Keratinocyte (primary cell): ENCODE results near the gene CA11. TPM values are rescaled to one million over a fixed set of nuclear protein-coding genes. Genes with fewer than 3 reads are reported as not detected.
A peak's percentile ranks its signal among the peaks of the same experiment; 100 is the strongest.

Experiments used
- DNase-seq: peaks from one replicate; pipeline ENCODE4 v3.0.0-alpha.2; 2011; ENCODE audit warnings: low read depth, missing footprints, low spot score
- FAIRE-seq: peaks from 2 replicates; lab custom pipeline; 2011; peaks lifted over from hg19 to GRCh38; lab: Jason Lieb, UNC
- H2AFZ ChIP-seq: 2 replicates; pipeline ENCODE4 v1.6.0; 2012; ENCODE audit warnings: low read length, control low read depth, inconsistent platforms; ENCODE audit not compliant: control insufficient read depth
- H3K27ac ChIP-seq: 2 replicates; pipeline ENCODE4 v1.5.1; 2011; ENCODE audit warnings: low read length; ENCODE audit not compliant: control insufficient read depth, insufficient read depth
- H3K27me3 ChIP-seq: 3 replicates; pipeline ENCODE4 v1.6.0; 2011; ENCODE audit warnings: low read length; ENCODE audit not compliant: control insufficient read depth, insufficient read depth; ENCODE audit errors: extremely low read depth
- H3K36me3 ChIP-seq, 2 experiments: 2 replicates in 1 of 2; 3 replicates in 1 of 2; pipeline ENCODE4 v1.5.1; 2011; ENCODE audit warnings: low read length in 2 of 2, mild to moderate bottlenecking in 1 of 2; ENCODE audit not compliant: control insufficient read depth in 2 of 2, insufficient read depth in 2 of 2; ENCODE audit errors: extremely low read depth in 1 of 2
- H3K4me1 ChIP-seq: 3 replicates; pipeline ENCODE4 v1.5.1; 2011; ENCODE audit warnings: low read length; ENCODE audit not compliant: control insufficient read depth, insufficient read depth; ENCODE audit errors: extremely low read depth
- H3K4me2 ChIP-seq: 3 replicates; pipeline ENCODE4 v1.6.0; 2011; ENCODE audit warnings: low read depth, low read length; ENCODE audit not compliant: control insufficient read depth, insufficient read depth; ENCODE audit errors: extremely low read depth
- H3K4me3 ChIP-seq, 3 experiments: fragments of 200-600 bp in 1 of 3; sonication (generic) in 1 of 3; 2 replicates in 2 of 3; 3 replicates in 1 of 3; pipeline ENCODE4 v1.5.1; 2011 to 2016; ENCODE audit warnings: low read length in 3 of 3, mild to moderate bottlenecking in 3 of 3, control low read depth in 2 of 3, inconsistent platforms in 1 of 3, low read depth in 1 of 3, mixed read lengths in 1 of 3, mixed run types in 1 of 3, moderate library complexity in 1 of 3; ENCODE audit not compliant: control insufficient read depth in 2 of 3, insufficient read depth in 2 of 3; ENCODE audit errors: extremely low read depth in 1 of 3
- H3K79me2 ChIP-seq: 2 replicates; pipeline ENCODE4 v1.6.0; 2012; ENCODE audit warnings: low read length; ENCODE audit not compliant: control insufficient read depth, insufficient read depth
- H3K9ac ChIP-seq: 3 replicates; pipeline ENCODE4 v1.6.0; 2011; ENCODE audit warnings: low read length; ENCODE audit not compliant: control insufficient read depth, insufficient read depth; ENCODE audit errors: extremely low read depth
- H3K9me1 ChIP-seq: 3 replicates; pipeline ENCODE4 v1.6.0; 2011; ENCODE audit warnings: low read length; ENCODE audit not compliant: control insufficient read depth, insufficient read depth; ENCODE audit errors: extremely low read depth
- H3K9me3 ChIP-seq: 2 replicates; pipeline ENCODE4 v1.5.1; 2012; ENCODE audit warnings: low read depth, low read length; ENCODE audit not compliant: control insufficient read depth
- H4K20me1 ChIP-seq: 3 replicates; pipeline ENCODE4 v1.6.0; 2011; ENCODE audit warnings: low read length; ENCODE audit not compliant: control insufficient read depth, insufficient read depth; ENCODE audit errors: extremely low read depth
- CTCF ChIP-seq, 3 experiments: IDR thresholded peaks in 1 of 3; conservative IDR thresholded peaks in 1 of 3; optimal IDR thresholded peaks in 1 of 3; 2 replicates in 2 of 3; 3 replicates in 1 of 3; pipeline versions ENCODE3 to v1.5.1; 2011; ENCODE audit warnings: low read length in 3 of 3, mild to moderate bottlenecking in 3 of 3, moderate library complexity in 2 of 3, control low read depth in 1 of 3, inconsistent platforms in 1 of 3; ENCODE audit not compliant: insufficient read depth in 2 of 3; ENCODE audit errors: extremely low read depth in 1 of 3
- EZH2 ChIP-seq: IDR thresholded peaks from one replicate; pipeline ENCODE4 v1.6.1; 2012; ENCODE audit warnings: inconsistent platforms, mild to moderate bottlenecking, low read length, moderate library complexity
- dilution Hi-C: fragments of 300-500 bp; cut with MboI; formaldehyde crosslinking; loops from one replicate; pipeline ENCODE4 v1.7.0; 2020; ENCODE audit warnings: low sequenced_read_pairs; ENCODE audit not compliant: extremely low pct_ligation_motif_present
- polyA plus RNA-seq, 5 experiments: library from polyadenylated mRNA; depleted of rRNA in 3 of 5; stranded (reverse) in 3 of 5; stranded (forward) in 1 of 5; unstranded in 1 of 5; fragments of >200 nt; gene quantifications; 1 replicate in 1 of 5; 2 replicates in 3 of 5; 3 replicates in 1 of 5; pipeline versions ENCODE4 v1.2.1 to v1.2.3, GENCODE V29; 2011 to 2012; ENCODE audit warnings: missing spikeins in 2 of 5, low read depth in 1 of 5, low replicate concordance in 1 of 5

The CA11 gene
- polyA plus RNA-seq, 1 donor (not counting 4 experiments of a cell fraction or from before 2014, with no cell fraction given), result 1.6 TPM

- Histone ChIP-seq H3K9me1 (peaks cover 5% of the 10 kb centered on the region), H3K4me1 (peaks cover 47% of the 10 kb centered on the region), H3K27me3 (no peaks in the 10 kb centered on the region), H2AFZ (peak within 1 kb of the TSS; percentile 82), H4K20me1 (peaks cover 32% of the 10 kb centered on the region), H3K4me2 (peak within 1 kb of the TSS; percentile 95), H3K79me2 (peaks cover 39% of the 10 kb centered on the region), H3K9ac (peak within 1 kb of the TSS; percentile 98), H3K27ac (peak within 1 kb of the TSS; percentile 88), H3K36me3 (peaks cover 20 to 40% of the 10 kb centered on the region in 2 experiments), H3K9me3 (no peaks in the 10 kb centered on the region), H3K4me3 (peak within 1 kb of the TSS; percentile 83 to 91 (median 87))
- TF ChIP-seq CTCF (optimal IDR thresholded peaks at IDR 0.05 in 1 of 3, IDR thresholded peaks at IDR 0.05 in 1 of 3, conservative IDR thresholded peaks at IDR 0.05 in 1 of 3; ENCODE audit: extremely low read depth in 1 of 3, insufficient read depth in 2 of 3, low read length in 3 of 3) (no peak), EZH2 (no peak)
- FAIRE-seq, result peak; percentile 73
- DNase-seq, result peak; percentile 94
- dilution Hi-C loops, result no loop called here
These were observed 26.9 kb downstream of the CA11 start, which contains the start of the genes RPL18 and SPHK2 for GRCh38 chr19:48618916-48619691. Gene RPL18, minus strand, starts transcription at chr19:48619178. Its CDS starts 35 bp downstream, at chr19:48619143. Gene SPHK2, plus strand, starts transcription at chr19:48619506. Its CDS starts 1,009 bp downstream, at chr19:48620515.

- FAIRE-seq (no peak), DNase-seq (no peak)
- Histone ChIP-seq H3K9me1 (peaks cover 5% of the 10 kb centered on the region), H3K4me1 (peaks cover 42% of the 10 kb centered on the region), H3K79me2 (peaks cover 39% of the 10 kb centered on the region), H3K9ac (peak overlapping the region; percentile 98), H3K36me3 (peaks cover 20 to 40% of the 10 kb centered on the region in 2 experiments), H3K27ac (peak overlapping the region; percentile 88), H3K4me3 (peak overlapping the region; percentile 79 to 91 (median 87)), H3K27me3 (no peaks in the 10 kb centered on the region), H3K9me3 (no peaks in the 10 kb centered on the region), H4K20me1 (peaks cover 32% of the 10 kb centered on the region), H2AFZ (no peak overlapping the region), H3K4me2 (peak overlapping the region; percentile 95)
- dilution Hi-C loops, result no loop called here
- TF ChIP-seq CTCF (optimal IDR thresholded peaks at IDR 0.05 in 1 of 3, IDR thresholded peaks at IDR 0.05 in 1 of 3, conservative IDR thresholded peaks at IDR 0.05 in 1 of 3; ENCODE audit: extremely low read depth in 1 of 3, insufficient read depth in 2 of 3, low read length in 3 of 3) (no peak), EZH2 (no peak)
These were observed 27.6 kb downstream of the CA11 start for GRCh38 chr19:48618278-48618915.
